Measurements from ENCODE around the gene PPFIA2. TPM values are rescaled to one million over a fixed set of nuclear protein-coding genes. Genes with fewer than 3 reads are reported as not detected.

The PPFIA2 gene
- total RNA-seq, 1 donor from 2014 or later = 5.7 TPM

GRCh38 chr12:81542065-81543010 lies 216.8 kb downstream of the PPFIA2 start:
- Mint-ChIP-seq H3K4me1 (ENCODE audit: unreplicated experiment) (no peaks in the 10 kb centered on the region), H3K36me3 (no peaks in the 10 kb centered on the region), H3K27me3 (no peaks in the 10 kb centered on the region), H3K4me3 (no peak overlapping the region), H3K27ac (no peak overlapping the region), H3K9me3 (no peaks in the 10 kb centered on the region)
- no peak for DNase-seq (ENCODE audit: extremely low spot score, unreplicated experiment)
- TF ChIP-seq, protein P1, sequence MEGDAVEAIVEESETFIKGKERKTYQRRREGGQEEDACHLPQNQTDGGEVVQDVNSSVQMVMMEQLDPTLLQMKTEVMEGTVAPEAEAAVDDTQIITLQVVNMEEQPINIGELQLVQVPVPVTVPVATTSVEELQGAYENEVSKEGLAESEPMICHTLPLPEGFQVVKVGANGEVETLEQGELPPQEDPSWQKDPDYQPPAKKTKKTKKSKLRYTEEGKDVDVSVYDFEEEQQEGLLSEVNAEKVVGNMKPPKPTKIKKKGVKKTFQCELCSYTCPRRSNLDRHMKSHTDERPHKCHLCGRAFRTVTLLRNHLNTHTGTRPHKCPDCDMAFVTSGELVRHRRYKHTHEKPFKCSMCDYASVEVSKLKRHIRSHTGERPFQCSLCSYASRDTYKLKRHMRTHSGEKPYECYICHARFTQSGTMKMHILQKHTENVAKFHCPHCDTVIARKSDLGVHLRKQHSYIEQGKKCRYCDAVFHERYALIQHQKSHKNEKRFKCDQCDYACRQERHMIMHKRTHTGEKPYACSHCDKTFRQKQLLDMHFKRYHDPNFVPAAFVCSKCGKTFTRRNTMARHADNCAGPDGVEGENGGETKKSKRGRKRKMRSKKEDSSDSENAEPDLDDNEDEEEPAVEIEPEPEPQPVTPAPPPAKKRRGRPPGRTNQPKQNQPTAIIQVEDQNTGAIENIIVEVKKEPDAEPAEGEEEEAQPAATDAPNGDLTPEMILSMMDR (conservative IDR thresholded peaks at IDR 0.05) = no peak

DNA sequence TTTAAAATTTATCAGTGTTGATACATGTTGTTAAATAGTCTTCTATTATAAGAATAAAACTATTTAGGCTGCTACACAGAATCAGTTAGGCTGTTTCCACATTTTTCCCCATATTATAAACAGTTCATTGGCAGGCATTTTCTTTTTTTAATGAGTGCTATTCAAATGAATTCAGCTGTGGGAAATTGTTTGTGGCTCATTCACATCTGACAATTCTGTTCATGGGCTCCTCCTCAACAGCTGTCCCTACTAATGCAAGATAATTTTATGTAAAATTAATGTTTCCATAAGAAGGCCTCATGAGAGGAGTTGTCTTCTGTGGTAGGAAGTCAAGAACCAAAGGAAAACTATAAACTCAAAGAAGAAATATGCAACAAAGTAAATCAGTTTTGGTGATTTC lies 218.0 kb downstream of the PPFIA2 start:
- H3K27me3 Mint-ChIP-seq = no peaks in the 10 kb centered on the region
- H3K36me3 Mint-ChIP-seq = no peaks in the 10 kb centered on the region
- no peak overlapping the region for H3K27ac Mint-ChIP-seq
- TF ChIP-seq, protein P1 (conservative IDR thresholded peaks at IDR 0.05) = no peak
- no peaks in the 10 kb centered on the region for H3K9me3 Mint-ChIP-seq
- H3K4me1 Mint-ChIP-seq (ENCODE audit: unreplicated experiment) = no peaks in the 10 kb centered on the region
- no peak overlapping the region for H3K4me3 Mint-ChIP-seq
- no peak for DNase-seq (ENCODE audit: extremely low spot score, unreplicated experiment)

DNA sequence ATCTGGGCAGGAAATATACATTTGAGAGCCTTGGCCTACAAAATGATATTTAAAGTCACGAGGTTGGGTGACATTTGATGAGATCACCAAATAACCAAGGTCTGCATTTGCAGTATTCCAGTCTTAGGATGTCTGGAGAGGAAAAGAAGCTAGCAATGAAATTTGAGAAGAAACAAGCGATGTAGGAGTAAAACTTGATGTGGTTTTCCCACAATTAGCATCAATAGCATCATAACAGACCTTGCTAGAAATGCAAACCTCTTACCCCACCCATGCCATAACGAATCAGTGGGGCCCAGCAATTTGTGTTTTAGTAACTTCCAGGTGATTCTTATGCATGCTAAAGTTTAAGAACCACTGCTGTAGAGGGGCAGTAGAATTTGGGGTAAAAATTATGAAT lies 219.9 kb downstream of the PPFIA2 start:
- Mint-ChIP-seq H3K36me3 (no peaks in the 10 kb centered on the region), H3K27ac (no peak overlapping the region), H3K4me3 (no peak overlapping the region), H3K4me1 (ENCODE audit: unreplicated experiment) (no peaks in the 10 kb centered on the region), H3K9me3 (no peaks in the 10 kb centered on the region), H3K27me3 (no peaks in the 10 kb centered on the region)
- no peak for DNase-seq (ENCODE audit: extremely low spot score, unreplicated experiment)
- TF ChIP-seq, protein P1 (conservative IDR thresholded peaks at IDR 0.05) = no peak

- H3K27ac Mint-ChIP-seq = no peak overlapping the region
- H3K4me1 Mint-ChIP-seq (ENCODE audit: unreplicated experiment) = no peaks in the 10 kb centered on the region
- no peaks in the 10 kb centered on the region for H3K36me3 Mint-ChIP-seq
- no peak for DNase-seq (ENCODE audit: extremely low spot score, unreplicated experiment)
- H3K9me3 Mint-ChIP-seq = no peaks in the 10 kb centered on the region
- H3K27me3 Mint-ChIP-seq = no peaks in the 10 kb centered on the region
- no peak overlapping the region for H3K4me3 Mint-ChIP-seq
- TF ChIP-seq, protein P1 (conservative IDR thresholded peaks at IDR 0.05) = no peak
Measured at GRCh38 chr12:81533054-81533453, 226.1 kb downstream of the PPFIA2 start.

DNA sequence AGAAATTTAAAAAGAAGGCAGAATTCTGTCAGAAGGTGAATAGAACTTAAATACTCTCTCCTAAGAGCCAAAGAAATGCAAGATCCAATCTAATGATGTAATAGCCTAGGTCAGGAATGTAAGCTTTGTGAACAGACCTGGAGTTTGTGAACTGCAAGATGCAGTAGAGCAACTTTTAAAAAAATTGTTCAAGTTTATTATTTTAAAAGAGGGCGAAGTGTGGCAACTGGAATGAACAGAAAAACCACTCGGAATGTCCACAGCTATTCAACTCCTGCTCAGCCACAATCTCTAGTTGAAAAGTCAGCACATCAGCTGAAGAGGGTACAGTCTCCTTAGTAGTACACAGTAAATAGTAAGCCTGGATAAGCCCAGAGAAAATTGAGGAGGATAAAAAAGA lies 228.8 kb downstream of the PPFIA2 start:
- no peak for DNase-seq (ENCODE audit: extremely low spot score, unreplicated experiment)
- TF ChIP-seq, protein P1 (conservative IDR thresholded peaks at IDR 0.05) = no peak
- no peaks in the 10 kb centered on the region for H3K4me1 Mint-ChIP-seq (ENCODE audit: unreplicated experiment)
- H3K36me3 Mint-ChIP-seq = no peaks in the 10 kb centered on the region
- H3K27me3 Mint-ChIP-seq = no peaks in the 10 kb centered on the region
- H3K4me3 Mint-ChIP-seq = no peak overlapping the region
- H3K9me3 Mint-ChIP-seq = no peaks in the 10 kb centered on the region
- no peak overlapping the region for H3K27ac Mint-ChIP-seq

All from type B pancreatic cell (in vitro differentiated cells).